ENCODE data around the gene PIK3AP1.
"Not testable (repeated sequence)": the region's sequence is repeated elsewhere in the genome, so short reads cannot be mapped to it uniquely, and the experiment has no call there.

The PIK3AP1 gene, protein sequence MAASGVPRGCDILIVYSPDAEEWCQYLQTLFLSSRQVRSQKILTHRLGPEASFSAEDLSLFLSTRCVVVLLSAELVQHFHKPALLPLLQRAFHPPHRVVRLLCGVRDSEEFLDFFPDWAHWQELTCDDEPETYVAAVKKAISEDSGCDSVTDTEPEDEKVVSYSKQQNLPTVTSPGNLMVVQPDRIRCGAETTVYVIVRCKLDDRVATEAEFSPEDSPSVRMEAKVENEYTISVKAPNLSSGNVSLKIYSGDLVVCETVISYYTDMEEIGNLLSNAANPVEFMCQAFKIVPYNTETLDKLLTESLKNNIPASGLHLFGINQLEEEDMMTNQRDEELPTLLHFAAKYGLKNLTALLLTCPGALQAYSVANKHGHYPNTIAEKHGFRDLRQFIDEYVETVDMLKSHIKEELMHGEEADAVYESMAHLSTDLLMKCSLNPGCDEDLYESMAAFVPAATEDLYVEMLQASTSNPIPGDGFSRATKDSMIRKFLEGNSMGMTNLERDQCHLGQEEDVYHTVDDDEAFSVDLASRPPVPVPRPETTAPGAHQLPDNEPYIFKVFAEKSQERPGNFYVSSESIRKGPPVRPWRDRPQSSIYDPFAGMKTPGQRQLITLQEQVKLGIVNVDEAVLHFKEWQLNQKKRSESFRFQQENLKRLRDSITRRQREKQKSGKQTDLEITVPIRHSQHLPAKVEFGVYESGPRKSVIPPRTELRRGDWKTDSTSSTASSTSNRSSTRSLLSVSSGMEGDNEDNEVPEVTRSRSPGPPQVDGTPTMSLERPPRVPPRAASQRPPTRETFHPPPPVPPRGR

GRCh38 chr10:96720422-96721206 lies at the start of gene PIK3AP1:
Gene PIK3AP1, minus strand, starts transcription at chr10:96720514. Its CDS starts 120 bp downstream, at chr10:96720394.
- DNase-seq = peak; percentile 42

DNA sequence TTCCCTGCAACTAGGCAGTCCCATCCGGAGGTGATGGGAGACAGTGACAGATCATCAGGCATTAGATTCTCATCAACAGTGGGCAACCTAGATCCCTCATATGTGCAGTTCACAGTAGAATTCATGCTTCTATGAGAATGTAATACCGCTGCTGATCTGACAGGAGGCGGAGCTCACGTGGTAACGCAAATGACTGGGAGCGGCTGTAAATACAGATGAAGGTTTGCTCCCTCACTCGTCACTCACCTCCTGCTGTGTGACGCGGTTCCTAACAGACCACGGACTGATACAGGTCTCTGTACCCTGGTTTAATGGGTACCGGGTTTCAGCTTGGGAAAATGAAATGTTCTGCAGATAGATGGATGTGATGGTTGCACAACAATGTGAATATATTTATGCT lies 47.8 kb upstream of the PIK3AP1 start:
- DNase-seq = no peak

DNA sequence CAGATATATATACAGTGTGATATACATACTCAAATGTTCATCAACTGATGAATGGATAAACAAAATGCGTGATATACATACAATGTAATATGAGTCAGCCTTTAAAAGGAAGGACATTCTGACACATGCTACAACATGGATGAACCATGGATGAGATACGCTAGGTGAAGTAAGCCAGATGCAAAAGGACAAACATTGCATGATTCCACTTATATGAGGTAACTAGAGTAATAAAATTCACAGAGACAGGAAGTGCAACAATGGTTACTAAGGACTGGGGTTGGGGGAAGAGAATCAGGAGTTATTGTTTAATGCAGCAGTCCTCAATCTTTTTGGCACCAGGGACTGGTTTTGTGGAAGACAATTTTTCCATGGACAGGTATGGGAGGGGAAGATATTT lies 47.3 kb upstream of the PIK3AP1 start:
- DNase-seq = no peak

- DNase-seq = peak; percentile 83
Measured at GRCh38 chr10:96765406-96766240, 45.3 kb upstream of the PIK3AP1 start.

- no peak for DNase-seq
Measured at GRCh38 chr10:96764425-96765060, 44.2 kb upstream of the PIK3AP1 start.

GRCh38 chr10:96758423-96758822 lies 38.1 kb upstream of the PIK3AP1 start:
- DNase-seq = no peak

DNA sequence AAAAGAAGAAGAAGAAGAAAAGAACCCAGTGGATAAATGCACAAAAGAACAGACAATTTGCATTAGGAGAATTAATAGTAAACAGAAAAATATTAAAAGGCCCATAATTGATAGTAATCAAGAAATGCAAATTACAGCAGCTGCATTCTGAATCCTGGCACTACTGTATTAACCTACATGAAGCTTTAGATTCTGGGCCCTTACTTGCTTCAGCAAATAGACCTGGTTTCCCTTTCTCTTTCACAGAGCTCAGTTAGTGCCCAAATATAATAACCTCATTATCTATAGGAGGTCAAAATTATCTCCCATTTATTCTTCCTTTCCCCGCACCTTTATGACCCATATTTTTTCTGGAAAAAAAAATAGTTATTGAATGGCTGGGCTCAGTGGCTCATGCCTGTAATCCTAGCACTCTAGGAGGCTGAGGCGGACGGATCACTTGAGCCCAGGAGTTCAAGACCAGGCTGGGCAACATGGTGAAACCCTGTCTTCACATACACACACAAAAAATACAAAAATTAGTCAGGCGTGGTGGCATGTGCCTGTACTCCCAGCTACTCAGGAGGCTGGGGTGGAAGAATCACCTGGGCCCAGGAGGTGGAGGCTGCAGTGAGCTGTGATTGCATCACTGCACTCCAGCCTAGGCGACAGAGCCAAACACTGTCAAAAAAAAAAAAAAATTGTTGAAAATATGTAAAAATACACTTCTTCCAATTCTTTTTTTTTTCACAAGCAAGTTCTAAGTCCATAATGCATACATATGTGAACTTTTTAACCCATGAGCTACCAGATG lies 36.0 kb upstream of the PIK3AP1 start:
- no peak for DNase-seq

- DNase-seq = no peak
Measured at GRCh38 chr10:96753956-96754355, 33.6 kb upstream of the PIK3AP1 start.

GRCh38 chr10:96752375-96752774 lies 32.1 kb upstream of the PIK3AP1 start:
- no peak for DNase-seq

GRCh38 chr10:96750316-96750715 lies 30.0 kb upstream of the PIK3AP1 start:
- DNase-seq = not testable (repeated sequence)

- DNase-seq = peak; percentile 11
Measured at GRCh38 chr10:96747734-96748550, 27.6 kb upstream of the PIK3AP1 start.

GRCh38 chr10:96746503-96746902 lies 26.2 kb upstream of the PIK3AP1 start:
- DNase-seq = no peak

- no peak for DNase-seq
Measured at GRCh38 chr10:96745950-96746349, 25.6 kb upstream of the PIK3AP1 start.

GRCh38 chr10:96743988-96744585 lies 23.8 kb upstream of the PIK3AP1 start:
- no peak for DNase-seq

DNA sequence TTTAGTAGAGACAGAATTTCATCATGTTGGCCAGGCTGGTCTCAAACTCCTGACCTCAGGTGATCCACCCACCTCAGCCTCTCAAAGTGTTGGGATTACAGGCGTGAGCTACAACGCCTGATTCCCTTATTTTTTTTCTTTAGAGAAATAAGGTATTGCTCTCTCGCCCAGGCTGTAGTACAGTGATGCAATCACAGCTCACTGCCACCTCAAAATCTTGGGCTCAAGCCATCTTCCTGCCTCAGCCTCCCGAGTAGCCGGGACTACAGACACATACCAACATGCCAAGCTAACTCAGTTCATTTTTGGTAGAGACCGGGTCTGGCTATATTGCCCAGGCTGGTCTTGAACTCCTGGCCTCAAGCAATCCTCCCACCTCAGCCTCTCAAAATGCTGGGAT lies 21.2 kb upstream of the PIK3AP1 start:
- not testable (repeated sequence) for DNase-seq

GRCh38 chr10:96740579-96741281 lies 20.4 kb upstream of the PIK3AP1 start:
- no peak for DNase-seq

- no peak for DNase-seq
Measured at GRCh38 chr10:96740141-96740540, 19.8 kb upstream of the PIK3AP1 start.

DNA sequence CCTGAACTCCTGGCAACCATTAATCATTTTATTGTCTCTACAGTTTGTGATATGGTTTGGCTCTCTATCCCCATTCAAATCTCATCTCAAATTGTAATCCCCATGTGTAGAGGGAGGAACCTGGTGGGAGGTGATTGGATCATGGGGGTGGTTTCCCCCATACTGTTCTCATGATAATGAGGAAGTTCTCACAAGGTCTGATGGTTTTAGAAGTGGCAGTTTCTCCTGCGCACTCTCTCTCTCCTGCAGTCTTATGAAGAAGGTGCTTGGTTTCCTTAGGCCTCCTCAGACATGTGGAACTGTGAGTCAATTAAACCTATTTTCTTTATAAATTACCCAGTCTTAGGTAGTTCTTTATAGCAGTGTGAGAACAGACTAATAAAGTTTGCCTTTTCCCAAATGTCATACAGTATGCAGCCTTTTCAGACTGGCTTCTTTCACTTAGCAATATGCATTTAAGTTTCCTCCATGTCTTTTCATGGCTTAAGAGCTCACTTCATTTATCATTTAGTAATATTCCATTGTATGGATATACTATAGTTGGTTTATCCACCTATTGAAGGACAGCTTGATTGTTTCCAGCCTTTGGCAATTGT lies 17.1 kb upstream of the PIK3AP1 start:
- DNase-seq = not testable (repeated sequence)

Measured in activated CD4-positive, alpha-beta T cell treated with anti-CD3 and anti-CD28 coated beads for 48 hours (primary cell).